GM18951 (cell line): ENCODE data around the gene DIAPH3.
"Not testable (repeated sequence)": the region's sequence is repeated elsewhere in the genome, so short reads cannot be mapped to it uniquely, and the experiment has no call there.

Source experiments
- POLR2A ChIP-seq: IDR thresholded peaks from 4 replicates; pipeline ENCODE4 v1.6.1; 2011; ENCODE audit warnings: mild to moderate bottlenecking; ENCODE audit not compliant: insufficient read length, insufficient read depth; ENCODE audit errors: extremely low read depth
- in situ Hi-C: fragments of 300-500 bp; cut with MboI; formaldehyde crosslinking; loops from one replicate; pipeline ENCODE4 v1.12.0; 2022; ENCODE audit warnings: low sequenced_read_pairs, mixed read lengths, inconsistent platforms; ENCODE audit not compliant: unreplicated experiment

Gene DIAPH3

DNA sequence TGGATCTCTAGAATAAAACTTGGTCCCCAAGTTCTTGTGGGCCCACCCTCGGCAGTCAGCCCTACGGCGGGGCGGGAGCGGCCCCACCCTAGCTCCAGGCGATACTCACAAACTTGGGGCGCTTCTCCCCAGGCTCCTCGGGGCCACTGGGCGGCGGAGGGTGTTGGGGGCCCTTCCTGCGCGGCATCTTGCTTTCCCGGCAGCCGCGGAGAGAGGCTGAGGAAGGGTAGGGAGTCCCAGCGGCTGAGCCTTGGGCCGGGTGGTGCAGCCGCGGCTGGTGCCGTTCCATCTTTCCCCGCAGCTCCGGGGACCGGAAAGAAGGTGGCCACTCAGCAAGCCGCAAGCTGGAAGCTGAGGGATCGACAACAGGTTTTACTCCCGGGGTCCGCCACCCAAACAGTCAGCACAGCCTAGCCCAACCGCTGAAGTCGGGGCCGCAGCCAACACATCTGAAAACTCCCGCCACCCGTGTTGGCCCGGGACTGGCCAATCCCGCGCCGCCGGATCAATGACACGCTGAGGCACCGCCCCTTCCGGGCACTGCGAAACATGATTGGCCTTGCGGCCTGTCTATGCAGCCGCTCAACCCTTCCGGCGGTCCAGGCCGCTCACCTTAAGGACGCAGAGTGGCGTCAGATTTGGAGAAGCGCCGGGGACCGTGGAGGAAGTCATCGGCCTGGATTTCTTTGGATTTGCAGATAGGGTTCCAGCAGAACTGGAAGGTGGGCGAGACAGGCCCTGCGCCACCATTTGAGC, at the start of gene DIAPH3:
Gene DIAPH3, minus strand, starts transcription at position 451 of the 756 bp plus-strand sequence. Its CDS starts 162 bp downstream, at position 289.
- TF ChIP-seq POLR2A, result peak; percentile 96
- in situ Hi-C loops, result no loop called here

GRCh38 chr13:60213236-60213744, 49.6 kb upstream of the DIAPH3 start:
- TF ChIP-seq POLR2A, result no peak
- in situ Hi-C loops, result no loop called here

DNA sequence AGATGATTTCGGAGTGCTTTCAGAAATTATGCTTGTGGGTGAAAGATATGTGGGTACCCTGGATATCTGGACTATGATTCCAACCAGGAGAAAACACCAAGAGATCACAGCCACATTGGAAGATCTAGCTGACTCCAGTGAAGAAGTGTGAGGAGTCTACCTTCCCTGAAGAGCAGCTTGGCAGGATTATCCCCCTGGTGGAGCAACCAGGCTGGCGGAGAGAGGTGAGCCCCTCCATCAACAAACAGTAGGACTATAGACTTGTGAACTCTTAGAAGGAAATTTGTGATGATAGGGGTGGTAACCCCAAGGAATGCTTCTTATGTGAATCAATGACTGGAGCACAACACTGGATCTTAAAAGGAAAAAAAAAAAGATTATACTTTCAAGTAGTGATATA, 47.8 kb upstream of the DIAPH3 start:
- no peak for TF ChIP-seq POLR2A

DNA sequence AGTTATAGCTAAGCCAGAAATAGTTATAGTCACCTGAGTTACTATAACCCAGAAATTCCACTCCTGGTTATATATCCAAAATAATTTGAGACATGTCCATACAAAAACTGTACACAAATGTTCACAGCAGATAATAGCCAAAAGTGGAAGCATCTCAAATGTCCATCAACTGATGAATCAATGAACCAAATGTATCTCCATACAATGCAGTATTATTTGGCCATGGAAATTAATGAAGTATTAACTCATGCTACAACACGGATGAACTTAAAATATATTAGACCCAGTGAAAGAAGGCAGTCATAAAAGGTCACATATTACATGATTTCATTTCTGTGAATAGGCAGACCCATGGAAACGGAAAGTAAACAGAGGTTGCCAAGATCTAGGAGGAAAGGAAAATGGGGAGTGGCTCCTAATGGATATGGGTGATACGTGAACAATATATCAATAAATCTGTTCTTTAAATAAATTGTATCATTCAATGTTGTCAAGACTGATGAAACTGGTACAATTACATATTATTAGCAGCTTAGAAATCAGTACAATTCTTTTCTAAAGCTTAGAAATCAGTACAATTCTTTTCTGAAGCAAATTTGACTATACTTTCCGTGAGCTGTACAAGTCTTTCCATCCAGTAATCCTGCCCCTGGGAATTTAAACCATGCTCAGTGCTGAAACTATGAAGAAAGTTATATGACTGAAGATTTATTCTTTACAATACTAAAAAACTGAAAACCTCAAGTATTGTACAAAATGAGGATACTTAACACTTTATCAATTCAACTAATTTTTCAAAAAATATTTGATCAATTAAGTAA, 47.0 kb upstream of the DIAPH3 start:
- in situ Hi-C loops, result no loop called here
- TF ChIP-seq POLR2A, result no peak

More for the DNA sequence above, 47.8 kb upstream of the DIAPH3 start:
- in situ Hi-C loops, result no loop called here

DNA sequence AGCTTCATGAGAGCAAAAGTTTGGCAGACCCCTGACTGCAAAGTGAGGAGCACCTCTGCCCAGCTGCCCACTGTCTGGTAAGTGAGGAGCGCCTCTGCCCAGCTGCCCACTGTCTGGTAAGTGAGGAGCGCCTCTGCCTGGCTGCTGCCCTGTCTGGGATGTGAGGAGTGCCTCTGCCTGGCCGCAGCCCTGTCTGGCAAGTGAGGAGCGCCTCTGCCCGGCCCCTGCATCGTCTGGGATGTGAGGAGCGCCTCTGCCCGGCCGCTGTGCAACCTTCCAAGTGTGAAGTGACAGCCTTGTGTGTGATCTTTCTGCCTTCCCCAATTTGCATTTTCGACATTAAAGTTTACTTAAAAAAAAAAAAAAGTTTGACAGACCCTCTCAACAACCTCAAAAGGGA, 41.8 kb upstream of the DIAPH3 start:
- in situ Hi-C loops, result not testable (repeated sequence)

DNA sequence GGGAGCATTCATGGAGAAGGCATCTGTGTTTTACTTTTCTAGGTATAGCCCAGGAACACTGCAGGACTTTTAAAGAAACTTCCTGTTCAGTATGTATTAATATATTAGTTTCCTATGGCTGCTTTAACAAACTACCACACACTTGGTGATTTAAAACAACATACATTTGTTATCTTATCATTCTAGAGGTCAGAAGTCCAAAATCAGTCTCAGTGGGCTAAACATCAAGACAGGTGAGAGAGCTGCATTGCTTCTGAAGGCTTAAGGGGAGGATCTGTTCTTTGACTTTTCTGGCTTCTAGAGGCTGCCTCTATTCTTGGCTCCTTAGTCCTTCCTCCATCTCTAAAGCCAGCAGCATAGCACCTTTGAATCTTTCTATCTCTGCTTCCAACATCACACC, 37.6 kb upstream of the DIAPH3 start:
- in situ Hi-C loops, result no loop called here
- TF ChIP-seq POLR2A, result no peak

DNA sequence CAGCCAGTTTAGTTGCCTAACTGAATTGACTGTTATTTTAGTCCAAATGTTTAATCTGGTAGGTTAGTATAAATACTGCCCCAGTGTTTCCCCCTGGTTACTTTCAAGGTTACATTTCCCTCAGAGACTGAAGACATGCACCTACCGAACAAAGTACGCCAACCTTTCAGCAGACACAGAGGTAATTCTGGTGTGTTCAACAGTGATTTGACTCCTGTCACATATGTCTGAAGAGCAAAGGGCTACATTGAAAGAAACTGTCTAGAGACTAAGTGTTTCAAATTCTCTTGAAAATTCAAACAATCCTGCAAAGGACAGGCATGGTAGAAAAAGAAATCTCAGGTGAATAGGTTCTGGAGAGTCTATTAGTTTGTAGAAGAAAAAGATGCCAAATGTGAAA, 32.2 kb upstream of the DIAPH3 start:
- in situ Hi-C loops, result not testable (repeated sequence)

DNA sequence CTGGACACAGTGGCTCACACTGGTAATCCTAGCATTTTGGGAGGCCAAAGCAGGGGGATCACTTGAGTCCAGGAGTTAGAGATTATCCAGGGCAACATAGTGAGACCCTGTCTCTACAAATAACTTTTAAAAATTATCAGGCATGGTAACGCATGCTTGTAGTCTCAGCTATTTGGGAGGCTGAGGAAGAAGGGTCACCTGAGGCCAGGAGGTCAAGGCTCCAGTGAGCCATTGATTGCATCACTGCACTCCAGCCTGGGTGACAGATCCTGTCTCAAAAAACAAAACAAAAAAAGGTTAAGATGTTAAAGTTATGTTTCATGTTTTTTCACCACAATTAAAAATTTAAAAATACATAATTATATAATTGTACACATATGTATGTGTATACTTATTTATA, 19.2 kb upstream of the DIAPH3 start:
- in situ Hi-C loops, result no loop called here
- TF ChIP-seq POLR2A, result no peak

GRCh38 chr13:60178327-60178726, 14.6 kb upstream of the DIAPH3 start:
- in situ Hi-C loops, result no loop called here
- TF ChIP-seq POLR2A, result no peak

- in situ Hi-C loops, result no loop called here
- TF ChIP-seq POLR2A, result no peak
Observed at GRCh38 chr13:60175571-60175970, 11.8 kb upstream of the DIAPH3 start.

DNA sequence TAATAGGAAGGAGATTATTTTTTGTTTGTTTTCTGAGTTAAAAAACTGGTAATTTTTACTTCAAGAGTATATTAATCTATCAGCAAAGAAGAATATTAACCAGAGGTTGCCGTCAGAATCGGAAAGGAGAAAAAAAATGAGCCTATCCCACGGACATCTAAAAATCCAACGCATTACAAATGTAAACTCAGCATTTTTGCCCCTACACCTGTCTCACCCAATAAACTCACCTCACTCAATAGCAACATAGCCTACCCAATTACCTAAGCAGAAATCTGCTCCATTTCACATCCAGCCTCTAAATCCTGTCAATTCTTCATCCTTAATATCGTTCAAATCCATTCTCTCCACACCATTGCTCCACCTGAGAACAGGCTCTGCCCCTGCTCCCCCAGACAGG, 10.4 kb upstream of the DIAPH3 start:
- in situ Hi-C loops, result no loop called here
- TF ChIP-seq POLR2A, result no peak

GRCh38 chr13:60172111-60172510, 8.4 kb upstream of the DIAPH3 start:
- in situ Hi-C loops, result no loop called here
- TF ChIP-seq POLR2A, result no peak

GRCh38 chr13:60170414-60170813, 6.7 kb upstream of the DIAPH3 start:
- no peak for TF ChIP-seq POLR2A
- in situ Hi-C loops, result no loop called here
